GM12873 (cell line): ENCODE results near the gene CLIC1.

Experiments
- TF ChIP-seq, protein P1 (sequence below): IDR thresholded peaks from 2 replicates; pipeline ENCODE4 v1.5.1; 2012; ENCODE audit warnings: low read depth, mild to moderate bottlenecking, moderate library complexity, low read length, control low read depth; ENCODE audit not compliant: insufficient read depth; ENCODE audit errors: missing control alignments

CLIC1 gene

DNA sequence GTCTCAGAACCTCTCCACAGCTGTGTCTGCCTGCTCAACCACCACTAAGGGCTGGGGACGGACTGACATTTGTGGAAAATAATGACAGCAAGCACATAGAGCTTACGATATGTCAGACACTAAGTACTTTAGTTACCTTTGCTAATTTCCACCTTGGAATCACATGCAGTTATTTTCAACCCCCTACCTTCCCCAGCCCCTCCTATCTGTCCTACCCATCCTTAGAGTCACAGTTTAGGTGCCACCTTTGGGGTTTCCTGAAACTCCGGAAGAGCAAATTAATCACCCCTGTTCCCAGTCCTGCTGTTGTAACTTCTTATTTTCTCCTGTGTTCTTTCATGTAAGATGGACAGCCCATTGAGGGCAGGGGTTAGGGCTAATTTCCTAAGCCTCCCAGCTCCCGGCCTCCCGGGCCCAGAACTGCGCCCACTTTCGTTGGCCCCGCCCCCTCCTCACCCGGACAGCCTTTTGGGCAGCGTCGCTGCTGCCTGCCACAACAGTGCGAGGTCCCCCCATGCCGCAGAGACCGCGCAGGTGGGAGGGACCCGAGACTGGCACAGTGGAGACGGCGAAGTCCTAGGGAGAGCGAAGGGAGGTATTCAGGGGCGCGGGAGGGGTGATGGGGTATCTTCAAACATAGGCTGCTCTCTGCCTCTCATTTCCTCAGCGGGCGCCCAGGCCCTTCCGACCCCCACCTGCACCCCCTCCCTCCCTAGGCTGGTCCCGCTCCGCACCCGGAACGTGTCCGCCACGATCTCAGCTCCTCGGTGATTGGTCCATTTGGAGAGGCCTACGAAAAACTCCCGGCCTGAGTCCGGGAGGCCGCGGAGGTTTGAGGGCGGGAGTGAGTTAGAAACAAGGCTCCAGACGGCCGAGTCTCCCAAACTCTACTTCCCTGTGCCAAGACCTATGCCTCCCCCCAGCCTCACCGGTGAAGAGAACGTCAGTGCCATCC is 8.3 kb downstream of the CLIC1 start:
- TF ChIP-seq, protein P1, sequence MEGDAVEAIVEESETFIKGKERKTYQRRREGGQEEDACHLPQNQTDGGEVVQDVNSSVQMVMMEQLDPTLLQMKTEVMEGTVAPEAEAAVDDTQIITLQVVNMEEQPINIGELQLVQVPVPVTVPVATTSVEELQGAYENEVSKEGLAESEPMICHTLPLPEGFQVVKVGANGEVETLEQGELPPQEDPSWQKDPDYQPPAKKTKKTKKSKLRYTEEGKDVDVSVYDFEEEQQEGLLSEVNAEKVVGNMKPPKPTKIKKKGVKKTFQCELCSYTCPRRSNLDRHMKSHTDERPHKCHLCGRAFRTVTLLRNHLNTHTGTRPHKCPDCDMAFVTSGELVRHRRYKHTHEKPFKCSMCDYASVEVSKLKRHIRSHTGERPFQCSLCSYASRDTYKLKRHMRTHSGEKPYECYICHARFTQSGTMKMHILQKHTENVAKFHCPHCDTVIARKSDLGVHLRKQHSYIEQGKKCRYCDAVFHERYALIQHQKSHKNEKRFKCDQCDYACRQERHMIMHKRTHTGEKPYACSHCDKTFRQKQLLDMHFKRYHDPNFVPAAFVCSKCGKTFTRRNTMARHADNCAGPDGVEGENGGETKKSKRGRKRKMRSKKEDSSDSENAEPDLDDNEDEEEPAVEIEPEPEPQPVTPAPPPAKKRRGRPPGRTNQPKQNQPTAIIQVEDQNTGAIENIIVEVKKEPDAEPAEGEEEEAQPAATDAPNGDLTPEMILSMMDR, result no peak

DNA sequence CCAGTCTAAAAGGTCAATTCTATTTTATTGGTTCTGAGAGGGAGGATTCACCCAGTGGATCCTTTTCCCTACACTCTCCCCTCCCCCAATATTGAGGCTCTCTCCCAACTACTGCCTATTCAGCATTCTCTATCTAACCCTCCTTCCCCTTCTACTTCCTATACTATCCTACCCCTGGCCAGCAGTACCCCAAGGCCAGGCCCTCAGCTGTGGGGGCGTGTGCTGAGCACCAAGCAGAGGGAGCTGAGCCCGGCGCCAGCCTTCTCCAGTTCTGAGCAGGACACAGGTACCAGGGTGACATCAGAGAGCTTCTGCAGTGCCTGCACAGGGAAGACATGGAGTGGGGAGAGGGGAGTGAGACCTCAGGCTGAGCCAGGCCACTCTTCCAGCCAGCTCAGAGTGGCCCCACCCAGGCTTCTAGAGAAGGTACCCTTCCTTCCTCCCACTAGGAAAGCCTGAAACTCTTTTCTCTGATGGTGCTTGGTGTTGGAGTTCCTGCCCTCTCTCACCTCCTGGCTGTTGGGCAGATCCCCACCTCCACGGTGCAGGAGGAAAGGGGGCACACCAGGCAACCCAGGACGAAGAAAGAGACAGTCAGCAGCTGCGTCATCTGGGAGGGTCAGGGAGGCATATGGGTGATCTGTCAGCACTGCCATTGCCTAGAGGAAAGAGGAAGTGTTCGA is 9.2 kb downstream of the CLIC1 start:
- TF ChIP-seq, protein P1, result no peak

DNA sequence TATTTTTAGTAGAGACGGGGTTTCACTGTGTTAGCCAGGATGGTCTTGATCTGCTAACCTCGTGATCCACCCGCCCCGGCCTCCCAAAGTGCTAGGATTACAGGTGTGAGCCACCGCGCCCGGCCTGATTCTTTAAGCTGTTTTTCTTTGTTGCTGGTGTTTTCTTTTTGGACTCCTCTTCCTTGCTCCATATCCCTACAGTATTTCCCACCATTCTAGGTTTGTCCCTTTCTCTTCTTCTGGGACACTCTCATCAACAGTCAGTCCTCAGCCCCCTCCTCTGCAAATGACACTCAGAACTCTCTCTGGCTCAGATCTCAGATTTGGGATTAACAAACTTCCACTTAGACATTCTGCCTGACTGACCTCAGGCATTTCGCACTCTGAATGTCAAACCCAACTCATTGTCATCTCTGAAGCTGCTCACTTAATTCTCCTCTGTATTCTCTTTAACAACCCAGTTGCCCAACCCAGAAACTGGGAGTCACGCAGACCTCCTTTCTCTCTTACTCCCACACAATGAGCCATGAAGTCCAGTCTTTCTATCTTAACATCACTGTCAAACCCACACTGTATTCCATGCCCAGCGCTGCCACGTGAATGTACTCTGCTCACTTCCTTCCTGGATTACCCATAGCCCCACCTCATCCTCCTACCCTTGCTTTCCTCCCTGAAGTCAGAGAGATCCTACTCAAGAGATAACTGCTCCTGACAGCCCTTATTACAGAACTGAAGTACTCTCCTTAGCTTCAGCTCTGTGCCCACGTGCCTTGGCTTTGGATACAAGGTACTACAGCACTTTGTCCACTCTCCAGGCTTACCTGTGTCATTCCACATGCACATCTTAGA is 10.6 kb downstream of the CLIC1 start:
- TF ChIP-seq, protein P1, result no peak

DNA sequence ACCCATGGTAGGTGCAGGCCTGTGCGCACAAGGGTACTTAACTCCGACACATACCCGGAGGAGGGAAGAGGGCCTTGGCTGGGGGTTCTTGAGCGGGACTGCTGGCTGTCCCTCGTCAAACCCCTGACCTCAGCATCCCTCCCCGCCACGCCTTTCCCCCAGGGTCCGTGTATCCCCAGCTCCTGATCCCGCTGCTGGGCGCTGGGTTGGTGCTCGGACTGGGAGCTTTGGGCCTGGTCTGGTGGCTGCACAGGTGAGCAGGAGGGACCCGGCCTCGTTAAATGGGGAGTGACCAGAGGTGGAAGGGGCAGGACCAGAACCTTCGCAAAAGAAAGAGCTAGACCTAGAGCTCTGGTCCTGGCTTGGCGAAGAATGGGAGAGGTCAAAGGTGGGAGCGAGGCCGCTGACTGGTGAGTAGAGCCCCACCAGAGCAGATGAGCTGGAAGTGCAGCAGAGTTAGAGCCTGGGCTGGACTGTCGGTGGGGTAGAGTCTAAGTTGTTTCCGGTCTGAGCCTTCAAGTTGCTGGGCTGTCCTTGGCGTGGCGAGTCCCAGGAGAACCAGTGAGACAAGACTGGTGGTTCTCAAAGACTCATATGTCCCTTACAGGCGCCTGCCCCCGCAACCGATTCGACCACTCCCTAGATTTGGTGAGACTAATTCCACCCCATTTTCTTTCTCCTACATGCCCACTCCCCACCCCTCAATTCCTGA is 12.2 kb downstream of the CLIC1 start:
- TF ChIP-seq, protein P1, result no peak

DNA sequence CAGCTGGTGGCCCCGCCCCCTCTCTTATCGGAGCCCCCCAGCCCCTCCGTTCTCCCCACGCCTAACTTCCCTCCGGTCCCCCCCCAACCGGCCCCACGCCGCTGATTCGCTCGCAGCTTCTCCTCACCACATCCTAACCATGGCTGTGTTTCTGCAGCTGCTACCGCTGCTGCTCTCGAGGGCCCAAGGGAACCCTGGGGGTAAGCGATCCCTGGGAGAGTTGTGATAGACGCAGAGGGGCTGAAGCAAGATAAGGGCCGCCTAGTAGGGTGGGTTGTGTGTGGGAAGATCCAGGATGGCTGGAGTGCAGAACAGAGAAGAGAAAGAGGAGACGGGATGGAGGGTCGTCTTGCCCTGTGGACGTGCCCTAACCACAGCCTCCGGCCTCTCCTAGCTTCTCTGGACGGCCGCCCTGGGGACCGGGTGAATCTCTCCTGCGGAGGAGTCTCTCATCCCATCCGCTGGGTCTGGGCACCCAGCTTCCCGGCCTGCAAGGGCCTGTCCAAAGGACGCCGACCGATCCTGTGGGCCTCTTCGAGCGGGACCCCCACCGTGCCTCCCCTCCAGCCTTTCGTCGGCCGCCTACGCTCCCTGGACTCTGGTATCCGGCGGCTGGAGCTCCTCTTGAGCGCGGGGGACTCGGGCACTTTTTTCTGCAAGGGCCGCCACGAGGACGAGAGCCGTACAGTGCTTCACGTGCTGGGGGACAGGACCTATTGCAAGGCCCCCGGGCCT is 12.9 kb downstream of the CLIC1 start, which contains the start of gene MPIG6B:
MPIG6B (plus strand) TSS at position 129 of the 735 bp plus-strand sequence; CDS start at position 140, 11 bp downstream.
- TF ChIP-seq, protein P1, result no peak

DNA sequence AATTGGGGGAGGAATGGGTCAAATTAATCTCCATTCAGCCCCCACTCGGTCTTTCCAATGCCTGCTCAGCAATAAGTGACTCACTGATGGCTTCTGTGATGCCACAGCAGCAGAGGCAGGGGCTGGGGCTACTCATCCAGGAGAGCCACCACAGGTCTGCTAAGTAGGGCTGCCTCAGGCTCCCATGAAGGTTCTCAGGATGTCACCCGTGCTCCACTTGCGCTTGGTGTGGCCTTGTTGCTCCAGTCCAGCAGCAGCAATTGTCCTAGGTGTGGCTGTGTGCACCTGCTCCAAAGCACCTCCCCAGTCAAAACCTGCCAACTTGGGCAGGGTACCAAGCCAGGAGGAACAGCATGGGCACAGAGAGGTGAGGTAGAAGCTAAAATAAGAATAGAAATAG is 14.2 kb downstream of the CLIC1 start:
- TF ChIP-seq, protein P1, result no peak
